Measurements from ENCODE around the gene SCAMP4. TPM values are rescaled to one million over a fixed set of nuclear protein-coding genes. Genes with fewer than 3 reads are reported as not detected.

The SCAMP4 gene
- total and polyA plus RNA-seq, 2 of the 13 experiments (the other 11 are each of a cell fraction or from before 2014, with no cell fraction given): 10.7 to 13.7 TPM

DNA sequence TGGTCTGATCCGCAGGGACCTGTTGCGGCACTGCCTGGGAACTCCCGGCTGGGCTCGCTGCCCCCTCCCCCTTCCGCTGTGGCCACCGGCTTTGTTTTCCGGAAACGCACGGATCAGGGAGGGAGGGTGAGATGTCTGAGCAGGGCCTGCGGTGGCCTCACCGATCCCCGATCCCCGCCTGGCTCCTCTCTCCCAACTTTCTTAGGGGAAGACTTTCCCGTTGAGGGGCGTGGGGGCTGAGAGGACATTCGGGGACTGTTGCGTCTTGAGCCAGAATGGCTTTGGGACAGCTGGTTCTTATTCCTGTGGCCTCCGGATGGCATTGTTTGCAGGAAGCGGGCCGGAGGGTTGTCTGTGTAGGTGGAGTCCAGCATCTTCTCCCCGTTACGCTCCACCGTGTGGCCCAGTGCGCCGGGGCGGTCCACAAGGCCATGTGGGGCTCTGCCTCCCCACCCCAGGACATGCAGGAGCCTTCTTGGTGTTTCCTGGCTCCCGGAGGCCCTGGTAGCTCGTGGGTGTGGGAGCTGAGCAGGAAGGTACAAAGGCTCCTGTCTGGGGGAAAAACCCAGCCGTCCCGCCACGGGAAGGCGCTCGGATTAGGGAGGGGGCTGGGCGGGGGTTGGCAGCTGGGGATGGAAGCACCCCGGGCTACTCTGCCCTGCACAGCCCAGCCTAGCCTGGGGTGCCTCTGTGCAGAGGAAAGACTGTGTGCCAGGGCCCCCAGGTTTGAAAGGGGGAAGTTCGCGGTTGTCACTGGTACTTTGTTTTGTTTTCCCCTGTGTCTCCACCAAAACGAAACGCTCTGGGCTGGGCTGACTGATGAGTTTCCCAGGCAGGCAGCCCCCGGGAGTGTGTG lies 37.1 kb downstream of the SCAMP4 start (continued):
- TF ChIP-seq NR2F6 (IDR thresholded peaks at IDR 0.05) (no peak), NR2F6 (CRISPR knock-in tag; IDR thresholded peaks at IDR 0.05) (0 out of 2 replicates have a peak, but pooled peaks have one; percentile 25), ZKSCAN5 (CRISPR knock-in tag; IDR thresholded peaks at IDR 0.05) (no peak), KMT2A (CRISPR knock-in tag; IDR thresholded peaks at IDR 0.05) (peak; percentile 65; the same call in 1 of the 2 replicates), MAZ (IDR thresholded peaks at IDR 0.05; ENCODE audit: borderline replicate concordance, low read depth, low read length) (peak; percentile 42; the same call in 1 of the 2 replicates), MAZ (CRISPR knock-in tag; IDR thresholded peaks at IDR 0.05; ENCODE audit: low read depth) (peak; percentile 68; the same call in 1 of the 2 replicates), HMG20B (CRISPR knock-in tag; conservative IDR thresholded peaks at IDR 0.05) (0 out of 2 replicates have a peak, but pooled peaks have one; percentile 15), RNF2 (conservative IDR thresholded peaks at IDR 0.05; ENCODE audit: low read depth) (no peak), ZNF597 (CRISPR knock-in tag; IDR thresholded peaks at IDR 0.05) (no peak), ETV6 (CRISPR knock-in tag; conservative IDR thresholded peaks at IDR 0.05) (0 out of 2 replicates have a peak, but pooled peaks have one; percentile 63), ZNF605 (CRISPR knock-in tag; IDR thresholded peaks at IDR 0.05) (no peak), ZNF207 (IDR thresholded peaks at IDR 0.05; ENCODE audit: borderline replicate concordance) (no peak), DMAP1 (CRISPR knock-in tag; IDR thresholded peaks at IDR 0.05) (0 out of 2 replicates have a peak, but pooled peaks have one; percentile 14), SOX6 (IDR thresholded peaks at IDR 0.05) (no peak), SOX6 (CRISPR knock-in tag; IDR thresholded peaks at IDR 0.05) (peak; percentile 56), CHD4 (IDR thresholded peaks at IDR 0.05; ENCODE audit: borderline replicate concordance, low read length) (no peak), TFDP1 (CRISPR knock-in tag; IDR thresholded peaks at IDR 0.05; ENCODE audit: borderline replicate concordance) (peak; percentile 32; the same call in 1 of the 2 replicates), FOXM1 (CRISPR knock-in tag; IDR thresholded peaks at IDR 0.05) (no peak), NFIC (IDR thresholded peaks at IDR 0.05; ENCODE audit: low read length) (no peak)
- TF ChIP-seq, protein P1, sequence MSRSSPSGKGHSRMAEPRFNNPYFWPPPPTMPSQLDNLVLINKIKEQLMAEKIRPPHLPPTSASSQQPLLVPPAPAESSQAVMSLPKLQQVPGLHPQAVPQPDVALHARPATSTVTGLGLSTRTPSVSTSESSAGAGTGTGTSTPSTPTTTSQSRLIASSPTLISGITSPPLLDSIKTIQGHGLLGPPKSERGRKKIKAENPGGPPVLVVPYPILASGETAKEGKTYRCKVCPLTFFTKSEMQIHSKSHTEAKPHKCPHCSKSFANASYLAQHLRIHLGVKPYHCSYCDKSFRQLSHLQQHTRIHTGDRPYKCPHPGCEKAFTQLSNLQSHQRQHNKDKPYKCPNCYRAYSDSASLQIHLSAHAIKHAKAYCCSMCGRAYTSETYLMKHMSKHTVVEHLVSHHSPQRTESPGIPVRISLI (CRISPR knock-in tag; IDR thresholded peaks at IDR 0.05; ENCODE audit: borderline replicate concordance): 0 out of 2 replicates have a peak, but pooled peaks have one; percentile 19
- TF ChIP-seq, protein P2, sequence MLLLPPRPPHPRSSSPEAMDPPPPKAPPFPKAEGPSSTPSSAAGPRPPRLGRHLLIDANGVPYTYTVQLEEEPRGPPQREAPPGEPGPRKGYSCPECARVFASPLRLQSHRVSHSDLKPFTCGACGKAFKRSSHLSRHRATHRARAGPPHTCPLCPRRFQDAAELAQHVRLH (CRISPR knock-in tag; IDR thresholded peaks at IDR 0.05; ENCODE audit: borderline replicate concordance, low read depth): 0 out of 2 replicates have a peak, but pooled peaks have one; percentile 70
- TF ChIP-seq, protein P3, sequence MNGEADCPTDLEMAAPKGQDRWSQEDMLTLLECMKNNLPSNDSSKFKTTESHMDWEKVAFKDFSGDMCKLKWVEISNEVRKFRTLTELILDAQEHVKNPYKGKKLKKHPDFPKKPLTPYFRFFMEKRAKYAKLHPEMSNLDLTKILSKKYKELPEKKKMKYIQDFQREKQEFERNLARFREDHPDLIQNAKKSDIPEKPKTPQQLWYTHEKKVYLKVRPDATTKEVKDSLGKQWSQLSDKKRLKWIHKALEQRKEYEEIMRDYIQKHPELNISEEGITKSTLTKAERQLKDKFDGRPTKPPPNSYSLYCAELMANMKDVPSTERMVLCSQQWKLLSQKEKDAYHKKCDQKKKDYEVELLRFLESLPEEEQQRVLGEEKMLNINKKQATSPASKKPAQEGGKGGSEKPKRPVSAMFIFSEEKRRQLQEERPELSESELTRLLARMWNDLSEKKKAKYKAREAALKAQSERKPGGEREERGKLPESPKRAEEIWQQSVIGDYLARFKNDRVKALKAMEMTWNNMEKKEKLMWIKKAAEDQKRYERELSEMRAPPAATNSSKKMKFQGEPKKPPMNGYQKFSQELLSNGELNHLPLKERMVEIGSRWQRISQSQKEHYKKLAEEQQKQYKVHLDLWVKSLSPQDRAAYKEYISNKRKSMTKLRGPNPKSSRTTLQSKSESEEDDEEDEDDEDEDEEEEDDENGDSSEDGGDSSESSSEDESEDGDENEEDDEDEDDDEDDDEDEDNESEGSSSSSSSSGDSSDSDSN (CRISPR knock-in tag; IDR thresholded peaks at IDR 0.05): peak; percentile 86
- TF ChIP-seq, protein P4, sequence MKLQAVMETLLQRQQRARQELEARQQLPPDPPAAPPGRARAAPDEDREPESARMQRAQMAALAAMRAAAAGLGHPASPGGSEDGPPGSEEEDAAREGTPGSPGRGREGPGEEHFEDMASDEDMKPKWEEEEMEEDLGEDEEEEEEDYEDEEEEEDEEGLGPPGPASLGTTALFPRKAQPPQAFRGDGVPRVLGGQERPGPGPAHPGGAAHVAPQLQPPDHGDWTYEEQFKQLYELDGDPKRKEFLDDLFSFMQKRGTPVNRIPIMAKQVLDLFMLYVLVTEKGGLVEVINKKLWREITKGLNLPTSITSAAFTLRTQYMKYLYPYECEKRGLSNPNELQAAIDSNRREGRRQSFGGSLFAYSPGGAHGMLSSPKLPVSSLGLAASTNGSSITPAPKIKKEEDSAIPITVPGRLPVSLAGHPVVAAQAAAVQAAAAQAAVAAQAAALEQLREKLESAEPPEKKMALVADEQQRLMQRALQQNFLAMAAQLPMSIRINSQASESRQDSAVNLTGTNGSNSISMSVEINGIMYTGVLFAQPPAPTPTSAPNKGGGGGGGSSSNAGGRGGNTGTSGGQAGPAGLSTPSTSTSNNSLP (IDR thresholded peaks at IDR 0.05; ENCODE audit: low read depth, low read length): no peak

All from HepG2 (cell line).